GM19452 (cell line): ENCODE data around the gene MMP17.

ENCODE experiments used
- ATAC-seq: cut with Tn5 transposase; IDR thresholded peaks from one replicate; pipeline ENCODE4 v1.9.1; 2021; ENCODE audit not compliant: unreplicated experiment

MMP17 gene

DNA sequence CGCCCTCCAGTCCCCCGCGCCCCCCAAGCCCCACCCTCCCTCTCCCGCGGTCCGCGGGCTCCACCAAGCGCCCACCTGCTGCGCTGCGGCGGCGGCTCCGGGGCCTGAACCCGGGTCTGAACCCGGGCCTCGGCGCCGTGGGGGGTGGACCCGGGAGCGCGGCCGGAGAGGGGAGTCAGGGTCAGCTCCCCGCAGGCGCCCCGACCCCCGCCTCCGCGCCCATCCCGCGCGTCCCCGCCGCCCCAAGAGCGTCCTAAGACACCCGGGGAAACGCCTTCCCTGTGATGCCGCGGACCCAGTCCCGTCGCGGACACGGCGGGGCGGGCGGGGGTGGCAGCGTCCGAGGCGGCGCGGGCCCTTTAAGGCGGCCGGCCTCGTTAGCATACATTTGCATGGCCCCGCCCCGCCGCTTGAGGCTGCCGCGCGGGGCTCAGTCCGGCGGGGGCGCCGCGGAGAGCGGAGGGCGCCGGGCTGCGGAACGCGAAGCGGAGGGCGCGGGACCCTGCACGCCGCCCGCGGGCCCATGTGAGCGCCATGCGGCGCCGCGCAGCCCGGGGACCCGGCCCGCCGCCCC, at the start of gene MMP17:
TSS of gene MMP17 (plus strand) at position 433 of the 574 bp plus-strand sequence. CDS start at position 535, 102 bp downstream.
- ATAC-seq: no peak

GRCh38 chr12:131779027-131779426, 49.2 kb upstream of the MMP17 start:
- ATAC-seq: no peak

GRCh38 chr12:131782061-131782460, 46.1 kb upstream of the MMP17 start:
- no peak for ATAC-seq

DNA sequence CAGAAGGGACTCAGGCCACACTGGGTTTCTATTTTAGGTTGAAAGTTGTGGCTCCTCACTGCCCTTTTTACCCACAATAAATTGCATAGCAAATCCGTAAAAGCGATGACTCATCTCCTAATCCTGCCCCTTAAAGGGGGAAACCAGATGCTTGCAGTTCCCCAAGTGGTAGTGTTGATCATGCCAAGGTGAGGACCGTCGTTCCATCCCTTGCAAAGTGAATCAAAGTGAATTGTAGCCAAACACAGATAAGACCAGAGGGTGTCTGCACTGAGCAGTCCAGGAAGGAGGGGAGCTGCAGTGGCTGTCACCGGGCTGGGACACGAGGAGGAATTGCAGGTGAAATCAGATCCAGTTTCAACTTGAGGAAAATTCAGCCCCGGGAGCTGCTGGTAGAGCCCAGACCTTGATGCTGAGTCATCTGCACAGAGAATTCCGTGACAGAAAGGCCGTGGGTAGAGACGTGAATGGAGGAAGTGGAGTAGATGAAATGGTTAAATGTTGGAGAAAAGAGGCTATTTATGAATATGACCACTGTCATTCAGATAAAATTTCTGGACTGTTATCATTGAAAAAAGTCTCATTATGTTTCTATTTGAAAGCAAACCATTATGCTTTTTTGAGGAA, 44.2 kb upstream of the MMP17 start:
- ATAC-seq: no peak

- no peak for ATAC-seq
These were observed 43.1 kb upstream of the MMP17 start for GRCh38 chr12:131784909-131785762.

DNA sequence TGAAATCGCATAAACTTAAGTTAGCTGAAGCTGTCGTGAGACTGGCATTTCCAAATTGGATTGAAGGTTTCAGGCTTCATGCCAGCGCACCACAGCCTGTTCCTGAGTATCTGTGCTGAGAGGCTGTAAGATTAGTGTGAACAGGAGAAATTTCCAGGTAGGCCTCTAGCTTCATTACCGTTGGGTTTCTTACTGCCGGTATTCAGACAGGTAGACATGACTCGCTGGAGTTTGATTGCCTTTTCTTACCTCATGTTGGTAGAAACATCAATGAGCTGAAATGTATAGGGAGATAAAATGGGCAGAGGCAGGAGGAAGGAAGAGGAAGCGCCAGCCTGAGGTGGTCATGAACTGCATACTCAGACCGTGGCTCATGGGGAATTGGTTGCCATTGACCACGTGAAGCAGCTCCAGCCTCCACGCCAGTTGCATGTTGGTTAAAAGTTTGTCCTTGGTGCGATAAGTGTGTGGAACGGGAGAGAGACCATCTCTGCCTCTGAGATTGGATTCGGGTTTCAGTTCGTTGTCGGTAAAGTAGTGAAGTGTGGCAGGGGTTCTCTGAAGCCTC, 42.3 kb upstream of the MMP17 start:
- no peak for ATAC-seq

DNA sequence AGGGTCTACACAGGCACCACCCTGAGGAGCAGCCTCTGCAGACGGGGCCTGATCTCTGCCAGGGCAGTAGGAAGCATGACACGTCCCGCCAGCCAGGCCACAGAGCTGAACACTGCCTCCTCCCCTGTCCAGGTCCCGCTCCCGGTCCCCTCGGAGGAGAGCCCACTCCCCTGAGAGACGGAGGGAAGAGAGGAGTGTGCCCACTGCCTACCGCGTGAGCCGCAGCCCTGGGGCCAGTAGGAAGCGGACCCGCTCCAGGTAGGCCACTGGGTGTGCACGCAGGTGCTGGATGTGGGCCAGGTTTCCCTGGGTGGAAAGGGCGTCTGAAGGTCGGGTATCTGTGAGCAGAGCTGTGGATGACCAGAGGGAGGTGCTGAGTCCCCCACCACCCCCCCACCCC, 41.9 kb upstream of the MMP17 start:
- ATAC-seq: no peak

DNA sequence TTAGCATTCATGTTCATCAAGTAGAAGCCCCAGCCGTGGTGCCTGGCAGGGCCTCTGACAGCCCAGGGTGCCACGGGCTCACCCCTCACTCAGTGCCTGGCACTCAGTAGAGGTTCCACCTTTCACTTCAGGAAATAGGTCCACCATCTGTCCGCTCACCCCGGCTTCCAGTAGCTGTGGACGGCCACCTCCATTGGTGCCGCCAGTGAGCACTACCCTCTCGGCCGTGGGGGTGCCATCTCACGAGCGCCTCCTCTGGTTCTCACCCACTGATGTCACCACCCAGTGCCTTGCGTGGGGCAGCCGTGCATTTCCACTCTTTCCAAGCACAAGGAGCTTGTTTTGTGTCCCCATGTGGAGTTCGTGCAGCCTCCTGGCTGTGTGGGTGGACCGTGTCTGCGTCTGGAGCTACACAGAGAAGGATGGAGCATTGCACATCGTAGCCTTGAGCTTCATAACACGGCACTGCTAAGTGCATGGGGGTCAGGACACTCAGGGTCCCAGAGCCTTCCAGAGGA, 41.0 kb upstream of the MMP17 start:
- no peak for ATAC-seq

DNA sequence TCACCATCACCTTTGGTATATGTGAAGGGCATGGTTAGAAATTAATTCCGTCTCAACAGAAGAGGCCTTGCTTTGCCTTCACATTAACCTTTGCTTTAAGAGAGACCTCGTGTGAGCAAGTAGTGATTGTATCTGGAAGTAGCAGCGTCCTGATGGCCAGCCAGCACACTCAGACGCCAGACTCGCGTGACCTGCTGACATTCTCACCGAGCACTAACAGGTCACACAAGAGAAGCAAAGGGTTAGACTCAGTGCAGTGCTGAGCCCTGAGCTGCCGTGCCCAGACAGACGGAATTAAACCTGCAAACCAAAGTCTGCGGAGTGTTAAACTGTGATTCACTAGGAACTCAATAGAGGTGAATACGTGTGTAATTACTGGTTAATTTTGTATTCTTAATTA, 40.1 kb upstream of the MMP17 start:
- ATAC-seq: no peak

DNA sequence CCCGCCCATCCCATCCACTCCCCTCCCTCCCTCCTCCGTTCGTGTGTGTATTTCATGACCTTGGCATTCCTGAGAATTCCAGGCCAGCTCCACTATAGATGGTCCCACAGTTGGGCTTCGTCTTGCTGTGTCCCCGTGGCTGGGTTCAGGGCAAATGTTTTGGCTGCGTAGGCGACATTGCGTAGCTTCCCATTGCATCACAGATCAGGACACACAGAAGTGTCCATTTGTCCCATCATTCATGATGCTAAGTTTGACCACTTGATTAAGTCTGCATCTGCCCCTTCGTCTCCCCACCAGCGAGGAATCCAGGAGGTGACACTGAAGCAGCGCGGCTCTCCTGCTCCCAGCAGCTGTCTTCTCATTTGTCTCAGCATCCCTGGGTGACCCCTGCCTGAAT, 38.6 kb upstream of the MMP17 start:
- no peak for ATAC-seq

- ATAC-seq: no peak
These were observed 34.8 kb upstream of the MMP17 start for GRCh38 chr12:131793243-131794022.

GRCh38 chr12:131794061-131794460, 34.1 kb upstream of the MMP17 start:
- no peak for ATAC-seq

DNA sequence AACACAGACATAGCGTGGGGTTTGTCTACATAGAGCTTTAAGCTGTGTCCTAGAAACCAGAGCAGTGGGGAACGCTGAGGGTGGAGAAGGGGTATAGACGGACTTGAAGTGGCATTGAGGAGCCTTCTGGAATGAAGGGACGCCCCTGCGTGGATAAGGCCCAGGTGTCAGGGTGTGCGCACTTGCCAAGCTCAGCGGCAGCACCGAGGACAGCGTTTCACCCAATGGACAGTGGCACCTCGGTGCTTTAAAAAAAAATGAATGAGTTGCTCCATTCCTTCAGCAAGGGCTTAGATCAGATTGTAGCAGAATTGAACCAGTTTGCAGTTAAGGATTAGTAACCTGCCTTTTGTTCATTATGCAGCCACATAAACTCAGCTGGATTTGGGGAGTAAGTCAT, 33.6 kb upstream of the MMP17 start:
- ATAC-seq: no peak

DNA sequence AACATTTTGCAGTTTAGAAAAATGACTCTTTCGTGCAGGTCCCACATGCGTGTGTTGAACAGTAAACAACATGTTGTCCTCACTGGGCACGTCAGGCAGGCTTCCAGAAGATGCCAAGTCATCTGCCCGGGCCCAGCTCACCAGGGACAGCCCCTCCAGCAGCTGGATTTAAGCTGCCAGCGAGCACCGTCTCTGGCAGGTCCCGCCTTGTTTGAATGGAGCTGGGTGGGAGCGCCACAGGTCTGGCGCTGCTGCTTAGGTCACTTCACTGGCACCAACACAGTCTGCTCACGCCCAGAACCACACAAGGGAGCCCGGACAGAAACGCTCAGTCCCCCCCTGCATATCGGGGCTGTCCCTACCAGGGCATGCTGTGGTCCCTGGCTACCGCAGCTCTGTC, 33.1 kb upstream of the MMP17 start:
- no peak for ATAC-seq

- ATAC-seq: no peak
These were observed 32.3 kb upstream of the MMP17 start for GRCh38 chr12:131795690-131796410.

- no peak for ATAC-seq
These were observed 31.8 kb upstream of the MMP17 start for GRCh38 chr12:131796411-131796736.

GRCh38 chr12:131796754-131797587, 31.2 kb upstream of the MMP17 start:
- no peak for ATAC-seq

DNA sequence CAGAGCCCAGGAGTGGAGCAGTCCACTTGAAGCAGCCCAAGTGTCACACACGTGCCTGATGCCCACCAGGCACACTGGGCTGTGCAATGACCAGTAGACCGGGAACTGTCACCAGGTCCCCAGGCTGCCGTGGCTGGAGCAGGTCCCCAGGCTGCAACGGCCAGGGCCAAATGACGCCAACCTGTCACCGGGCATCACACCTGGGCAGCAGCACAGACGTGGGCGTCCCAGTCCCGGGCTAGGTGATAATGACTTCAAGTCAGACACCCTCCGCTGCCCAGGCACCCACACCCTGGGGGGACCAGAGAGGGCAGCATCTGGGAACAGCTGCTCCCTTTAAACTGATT, 30.6 kb upstream of the MMP17 start:
- no peak for ATAC-seq

- no peak for ATAC-seq
These were observed 29.0 kb upstream of the MMP17 start for GRCh38 chr12:131799195-131799594.
